Measurements from ENCODE around the gene ECI2.
A peak's percentile ranks its signal among the peaks of the same experiment; 100 is the strongest.
"Not testable (repeated sequence)": the region's sequence is repeated elsewhere in the genome, so short reads cannot be mapped to it uniquely, and the experiment has no call there.

ECI2 gene

DNA sequence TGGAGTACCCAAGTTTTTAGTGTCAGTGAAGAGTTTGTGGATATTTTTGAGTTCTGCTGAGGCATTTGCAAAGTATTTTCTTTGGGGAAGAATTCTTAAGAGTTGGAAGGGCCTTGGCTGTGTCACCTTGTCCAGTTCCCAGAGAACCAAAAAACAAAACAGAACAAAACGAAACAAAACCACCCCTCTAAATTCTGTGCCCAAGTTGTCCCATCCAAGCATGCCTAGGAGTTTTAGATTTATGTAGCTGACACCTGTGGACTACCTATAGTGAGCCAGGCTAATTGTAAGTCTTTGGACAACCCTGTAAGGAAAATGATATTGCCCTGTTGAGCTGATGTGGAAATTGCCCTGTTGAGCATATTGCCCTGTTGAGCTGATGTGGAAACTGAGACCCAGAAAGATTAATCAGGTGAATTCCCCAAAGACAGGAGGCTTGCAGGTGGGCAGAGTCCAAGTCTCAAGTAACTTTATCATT lies 1.0 kb upstream of the ECI2 start:
- DNase-seq, result no peak

- peak; percentile 98 for DNase-seq
Measured at GRCh38 chr6:4135665-4136353, 434 bp upstream of the ECI2 start.

DNA sequence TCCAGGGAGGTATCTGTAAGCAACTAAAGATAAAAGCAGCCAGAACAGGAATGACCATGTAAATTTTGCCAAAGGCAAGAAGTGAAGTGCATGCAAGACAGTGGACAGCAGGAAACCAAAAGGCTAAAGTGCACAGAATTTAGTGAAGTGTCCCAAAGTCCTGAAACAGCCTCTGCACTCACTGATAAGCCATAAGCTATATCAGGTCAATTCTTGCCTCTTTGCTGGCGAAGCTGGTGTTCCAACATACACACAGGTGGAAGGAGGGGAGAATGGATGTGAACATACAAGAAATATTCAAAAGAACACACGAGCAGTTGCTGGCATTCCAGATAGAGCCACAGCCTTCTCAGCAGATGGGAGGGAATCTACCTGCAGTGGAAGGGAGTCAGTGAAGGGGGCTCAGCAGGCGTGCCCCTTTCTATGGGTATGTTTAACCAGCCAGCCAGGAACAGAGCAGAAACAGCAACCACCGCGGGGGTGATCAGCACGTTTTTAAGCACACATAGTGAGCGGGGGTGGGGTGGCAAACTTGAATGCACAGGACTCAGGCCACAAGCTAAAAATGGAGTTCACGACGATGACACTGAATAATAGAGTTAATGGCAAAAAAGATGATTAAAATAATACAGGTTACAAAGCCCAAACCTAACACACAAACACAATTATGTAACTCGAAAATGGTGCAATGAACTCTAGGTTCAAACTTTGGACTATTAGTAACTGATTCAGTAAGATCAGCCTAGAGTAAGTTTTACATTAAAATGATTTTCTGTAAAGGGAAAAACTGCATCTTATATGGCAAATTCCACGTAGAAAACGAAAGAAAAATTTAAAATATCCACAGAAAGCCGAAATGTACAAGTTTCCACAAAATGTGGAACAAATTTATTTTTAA lies 1.2 kb downstream of the ECI2 start:
- no peak for DNase-seq

DNA sequence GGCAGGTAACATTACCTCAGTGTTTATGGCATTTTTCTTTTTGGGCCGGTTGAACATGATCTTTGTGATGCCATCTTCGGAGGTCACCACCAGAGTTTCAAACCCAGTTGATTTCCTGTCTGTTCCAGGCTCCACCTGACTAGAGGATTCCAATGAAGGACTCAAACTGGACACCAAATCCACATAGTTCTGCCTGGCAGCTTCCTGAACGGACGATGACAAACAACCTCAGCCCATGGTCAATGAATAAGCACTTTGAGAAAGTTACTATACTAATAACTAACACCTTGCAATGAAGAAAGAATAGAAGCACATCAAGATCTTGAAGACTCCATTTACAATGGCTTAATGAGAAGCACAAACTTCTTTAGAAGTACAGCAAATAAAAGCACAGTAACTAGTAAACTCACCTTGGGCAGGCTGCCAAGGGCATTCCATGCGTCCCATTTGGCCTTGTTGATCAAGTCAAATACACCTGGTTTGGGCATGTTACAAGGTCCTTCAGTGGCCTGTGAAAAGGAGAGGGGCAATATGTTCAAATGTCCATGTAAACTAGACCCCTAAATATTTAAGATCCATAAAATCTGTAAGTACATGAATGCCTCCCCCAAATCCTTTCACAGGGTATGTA lies 4.9 kb downstream of the ECI2 start:
- DNase-seq, result peak; percentile 35

DNA sequence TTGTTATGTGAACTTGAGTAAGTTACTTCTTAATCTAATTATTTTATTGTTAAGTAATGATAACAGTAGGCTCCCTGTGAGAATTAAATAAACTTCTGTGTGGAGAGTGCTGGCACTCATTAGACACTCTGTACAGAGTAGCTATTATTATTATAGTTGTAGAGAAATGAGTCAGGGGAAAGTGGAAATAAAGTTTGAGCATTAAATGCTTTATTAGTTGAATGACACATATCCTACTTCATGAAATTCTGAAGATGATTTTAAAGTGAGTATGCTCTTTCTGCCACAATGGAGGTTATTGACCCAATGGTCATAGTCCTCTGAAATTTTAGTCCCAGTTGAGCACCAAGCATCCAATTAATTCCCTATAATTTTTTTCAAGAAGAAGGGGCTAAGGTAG lies 5.9 kb downstream of the ECI2 start:
- no peak for DNase-seq

- DNase-seq, result no peak
Measured at GRCh38 chr6:4128748-4129147, 6.6 kb downstream of the ECI2 start.

DNA sequence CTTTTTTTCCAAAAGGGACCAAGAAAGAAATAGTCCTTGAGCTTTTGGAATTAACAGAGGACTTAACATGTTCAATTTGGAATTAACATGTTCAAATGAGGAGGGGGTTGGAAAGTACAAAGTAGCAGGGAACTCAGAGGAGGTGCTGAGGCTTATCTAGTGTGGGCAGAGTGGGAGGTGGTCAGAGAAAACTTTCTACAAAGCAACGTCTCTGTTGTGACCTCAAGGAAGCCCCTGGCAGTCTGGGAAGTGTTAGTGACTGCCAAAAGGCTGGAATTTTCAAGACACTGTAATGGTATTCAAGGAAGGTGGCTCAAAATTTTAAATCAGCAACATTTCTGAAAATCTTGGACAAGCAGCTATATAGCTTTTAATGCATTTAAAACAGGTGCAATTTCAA lies 7.3 kb downstream of the ECI2 start:
- no peak for DNase-seq

DNA sequence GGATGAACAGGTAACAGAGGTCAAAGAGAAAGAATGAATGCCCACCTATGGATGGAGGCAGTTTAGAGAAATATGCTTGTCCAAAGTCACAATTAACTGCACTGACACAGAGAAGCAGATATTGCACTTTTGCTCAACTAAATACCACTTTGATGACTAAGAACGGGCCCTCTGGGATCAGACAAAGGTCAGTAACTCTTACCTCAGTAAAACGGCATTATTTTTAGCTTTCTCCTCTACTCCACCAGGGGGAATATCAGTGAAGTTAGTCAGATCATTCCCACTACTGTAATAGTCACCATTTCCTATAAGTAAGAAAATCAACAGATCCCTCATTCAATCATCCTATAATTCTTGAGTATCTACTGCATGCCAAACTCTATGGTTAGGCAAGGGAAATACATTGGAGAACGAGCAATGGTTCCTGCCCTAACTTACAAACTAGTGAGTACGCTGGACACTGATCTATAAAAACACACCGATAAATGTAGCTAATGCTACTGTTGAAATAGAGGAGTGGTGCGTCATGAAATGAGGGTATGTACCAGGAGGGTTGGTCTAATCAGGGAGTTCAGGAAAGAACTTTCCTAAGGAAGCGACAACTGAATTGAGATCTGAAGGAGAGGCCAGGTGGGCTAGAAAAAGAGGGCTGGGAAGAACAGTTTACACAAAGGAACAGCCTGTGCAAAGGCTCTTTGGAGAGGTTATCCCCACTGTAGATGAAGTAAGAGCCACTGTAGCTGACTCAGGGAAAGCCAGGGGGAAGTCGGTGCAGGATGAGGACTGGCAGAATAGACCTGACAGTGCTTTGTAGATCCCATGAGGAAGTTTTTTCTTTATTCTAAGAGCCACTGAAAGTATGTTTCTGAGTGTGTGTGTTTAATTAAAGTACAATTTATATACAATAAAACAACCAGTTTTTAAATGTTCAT lies 9.2 kb downstream of the ECI2 start:
- no peak for DNase-seq

DNA sequence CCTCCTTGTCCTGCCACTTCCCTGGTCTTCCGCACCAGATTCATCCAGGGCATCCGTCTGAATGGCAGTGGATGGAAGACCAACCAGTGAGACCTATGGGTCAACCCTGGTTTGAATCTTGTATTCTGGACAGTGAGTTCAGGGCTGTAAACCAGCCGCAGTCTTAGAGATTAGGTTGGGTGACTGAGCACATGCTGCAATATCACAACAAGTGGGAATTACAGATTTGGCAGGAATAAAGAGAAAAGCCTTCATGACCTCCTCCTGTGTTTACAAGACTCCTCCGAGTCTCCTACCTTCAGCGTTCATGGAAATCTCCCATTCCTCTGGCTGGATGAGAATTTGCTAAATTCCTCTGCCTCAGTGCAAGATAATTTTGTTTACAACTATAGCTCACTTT lies 9.9 kb downstream of the ECI2 start:
- no peak for DNase-seq

- no peak for DNase-seq
Measured at GRCh38 chr6:4124351-4124750, 11.0 kb downstream of the ECI2 start.

GRCh38 chr6:4115741-4116140 lies 19.6 kb downstream of the ECI2 start:
- no peak for DNase-seq

- DNase-seq, result no peak
Measured at GRCh38 chr6:4114123-4114522, 21.3 kb downstream of the ECI2 start.

GRCh38 chr6:4113649-4114048 lies 21.7 kb downstream of the ECI2 start:
- DNase-seq, result no peak

DNA sequence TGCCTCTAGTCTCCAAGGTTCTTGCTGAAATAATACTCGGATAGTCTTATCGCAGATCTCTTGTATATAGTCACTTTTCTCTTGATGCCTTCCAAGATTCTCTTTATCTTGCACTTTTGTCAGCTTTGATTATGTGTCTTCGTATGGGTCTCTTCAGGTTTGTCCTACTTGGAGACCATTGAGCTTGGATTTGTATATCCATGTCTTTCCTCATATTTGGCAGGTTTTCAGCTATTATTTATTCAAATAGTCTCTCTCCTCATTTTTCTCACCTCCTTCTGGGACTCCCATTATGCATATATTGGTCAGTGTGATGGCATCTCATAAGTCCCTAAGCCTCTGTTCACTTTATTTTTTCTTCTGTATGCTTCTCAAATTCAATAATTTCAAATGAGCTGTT lies 23.0 kb downstream of the ECI2 start:
- no peak for DNase-seq

- not testable (repeated sequence) for DNase-seq
Measured at GRCh38 chr6:4109363-4109815, 26.0 kb downstream of the ECI2 start.

DNA sequence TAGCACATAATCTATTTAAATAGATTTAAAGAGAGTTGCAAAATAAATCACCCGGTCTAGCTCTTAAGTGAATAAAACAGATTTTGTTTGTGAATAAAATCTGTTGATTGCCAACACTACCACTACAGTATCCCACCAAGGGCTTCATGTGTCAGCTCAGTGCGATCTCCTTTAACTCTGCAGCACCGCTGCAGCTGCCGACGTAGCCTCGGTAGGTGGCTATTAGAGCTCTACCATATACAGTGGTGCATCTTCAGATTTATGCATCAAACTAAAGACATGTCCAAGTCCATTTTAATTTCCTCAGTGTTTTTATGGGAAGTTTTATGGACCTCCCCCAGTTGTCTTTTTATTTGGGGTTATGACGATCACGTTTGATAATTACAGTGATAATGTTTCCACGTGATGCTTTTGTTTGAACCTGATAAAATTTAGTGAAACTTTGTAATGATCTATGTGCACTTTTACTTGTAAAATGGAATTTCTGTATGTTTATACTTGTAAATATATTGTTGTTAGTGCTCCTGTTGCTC lies 26.7 kb downstream of the ECI2 start:
- DNase-seq, result no peak

GRCh38 chr6:4107873-4108272 lies 27.5 kb downstream of the ECI2 start:
- DNase-seq, result no peak

DNA sequence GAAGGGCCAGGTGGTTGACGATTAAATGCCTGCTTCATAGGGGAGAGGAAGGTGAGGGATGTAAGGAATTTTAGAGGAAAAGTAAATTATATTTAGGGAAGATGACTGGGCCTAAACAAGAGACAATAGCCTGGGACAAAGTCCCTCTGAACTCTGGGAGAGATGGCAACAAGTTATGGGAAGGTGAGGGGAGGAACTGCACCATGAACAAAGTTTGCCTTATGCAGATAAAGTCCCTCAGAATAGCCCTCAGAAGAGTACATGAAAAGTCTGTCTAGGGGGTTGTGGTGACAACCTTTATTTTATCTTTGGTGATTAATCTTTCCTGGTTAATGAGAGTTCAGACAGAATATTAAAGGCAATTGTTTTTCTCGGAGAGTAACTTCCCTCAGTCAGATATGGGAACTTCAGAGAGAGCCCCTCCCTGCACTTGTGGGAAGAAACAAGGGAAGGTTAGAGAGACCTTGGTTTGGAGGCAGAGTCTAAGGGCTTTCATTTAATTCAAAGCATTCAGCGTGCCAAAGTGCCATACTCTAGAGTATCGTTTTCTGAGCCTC lies 29.3 kb downstream of the ECI2 start:
- no peak for DNase-seq

GRCh38 chr6:4103929-4104328 lies 31.4 kb downstream of the ECI2 start:
- no peak for DNase-seq

DNA sequence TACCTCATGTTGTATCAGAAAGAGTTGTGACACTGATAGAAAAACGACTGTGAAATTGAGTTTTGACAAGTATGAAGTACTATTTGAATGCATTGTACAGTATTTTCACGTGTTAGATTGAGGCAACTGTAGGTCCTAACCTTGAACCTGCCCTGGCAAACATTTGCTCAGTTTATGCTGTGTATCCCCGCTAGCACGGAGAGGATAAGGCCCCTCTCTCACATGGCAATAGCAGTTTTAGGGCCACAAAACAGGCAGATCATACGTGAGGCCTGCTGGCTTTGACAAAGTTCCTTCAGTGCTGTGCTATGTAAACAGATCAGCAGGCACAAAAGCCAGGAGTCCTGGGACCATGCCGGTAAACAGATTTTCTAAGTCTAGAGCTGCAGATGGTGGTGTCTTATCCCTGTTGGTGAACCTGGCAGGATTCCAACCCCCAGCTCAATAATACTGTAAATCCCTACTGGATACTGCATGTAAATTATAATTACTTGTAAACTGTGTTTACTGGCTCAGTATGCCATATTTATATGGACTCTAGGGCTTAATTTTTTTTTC lies 32.6 kb downstream of the ECI2 start:
- DNase-seq, result peak; percentile 58

DNA sequence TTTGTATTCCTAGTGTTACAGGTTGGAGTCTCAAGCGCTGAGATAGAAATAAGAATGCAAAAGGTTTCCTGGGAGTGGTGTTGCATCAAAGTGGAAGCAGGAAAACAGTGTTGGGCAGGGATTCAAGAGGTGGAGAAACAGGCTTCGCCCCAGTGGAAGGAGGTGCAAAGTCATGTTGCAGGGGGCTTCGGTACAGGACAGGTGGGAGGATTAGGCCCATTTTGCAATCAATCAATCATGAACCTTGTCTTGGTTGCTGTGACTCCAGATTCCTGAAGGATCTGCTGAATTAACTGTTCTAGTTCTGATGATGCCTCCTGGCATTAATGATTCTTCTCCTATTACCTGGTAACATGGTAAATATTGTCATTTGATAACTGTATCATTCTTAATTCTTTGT lies 34.1 kb downstream of the ECI2 start:
- no peak for DNase-seq

GRCh38 chr6:4100655-4101054 lies 34.7 kb downstream of the ECI2 start:
- no peak for DNase-seq

All from NCI-H1105 (cell line).